HEK293 (cell line): ENCODE measurements around the gene C19orf33.

ENCODE experiments used
- CTCF ChIA-PET: fragments of 350-600 bp; formaldehyde crosslinking; extraction: SDS; loops from one replicate; lab custom pipeline; 2021; ENCODE audit warnings: antibody characterized with exemption; lab: Yijun Ruan, JAX
- POLR2A ChIA-PET: fragments of 300-600 bp; formaldehyde crosslinking; extraction: SDS; loops from one replicate; lab custom pipeline; 2020; ENCODE audit warnings: antibody characterized with exemption, inconsistent platforms; lab: Yijun Ruan, JAX
- H3K27ac ChIP-seq: fragments of 200-500 bp; sonication (Bioruptor generic); 2 replicates; pipeline ENCODE4 v1.5.1; 2014; ENCODE audit warnings: low read depth, low read length, control low read depth, inconsistent platforms; ENCODE audit errors: extremely low read depth
- H3K36me3 ChIP-seq, 2 experiments: fragments of 200-500 bp in 1 of 2; sonication (Bioruptor generic) in 1 of 2; 1 replicate in 1 of 2; 2 replicates in 1 of 2; pipeline ENCODE4 v1.5.1; 2014 to 2017; ENCODE audit warnings: inconsistent platforms in 2 of 2, low read length in 2 of 2; ENCODE audit not compliant: control insufficient read depth in 2 of 2, insufficient read depth in 1 of 2
- H3K4me1 ChIP-seq: fragments of 200-500 bp; sonication (Bioruptor generic); 2 replicates; pipeline ENCODE4 v1.5.1; 2014; ENCODE audit warnings: mild to moderate bottlenecking, low read length, inconsistent platforms; ENCODE audit not compliant: control insufficient read depth, insufficient read depth
- H3K4me3 ChIP-seq: 2 replicates; pipeline ENCODE4 v1.5.1; 2011; ENCODE audit warnings: low read depth, mild to moderate bottlenecking, control low read depth, low read length, moderate library complexity
- H3K9me3 ChIP-seq: fragments of 200-500 bp; sonication (Bioruptor generic); 2 replicates; pipeline ENCODE4 v1.5.1; 2014; ENCODE audit warnings: low read depth, low read length, inconsistent platforms; ENCODE audit not compliant: control insufficient read depth, insufficient read depth
- GLIS1 ChIP-seq: fragments of 450-650 bp; formaldehyde crosslinking; IDR thresholded peaks from 2 replicates; pipeline ENCODE4 v1.5.1; 2016; ENCODE audit warnings: missing biosample characterization, missing genetic modification characterization
- OSR2 ChIP-seq: fragments of 450-650 bp; formaldehyde crosslinking; IDR thresholded peaks from 2 replicates; pipeline ENCODE4 v1.5.1; 2016; ENCODE audit warnings: missing biosample characterization, missing genetic modification characterization
- OVOL3 ChIP-seq: fragments of 450-650 bp; formaldehyde crosslinking; IDR thresholded peaks from 2 replicates; pipeline ENCODE4 v1.5.1; 2016; ENCODE audit warnings: missing biosample characterization, missing genetic modification characterization
- PRDM1 ChIP-seq: fragments of 450-650 bp; formaldehyde crosslinking; IDR thresholded peaks from 2 replicates; pipeline ENCODE4; 2016; ENCODE audit warnings: missing biosample characterization, missing genetic modification characterization
- ZBTB17 ChIP-seq: fragments of 450-650 bp; formaldehyde crosslinking; IDR thresholded peaks from 2 replicates; pipeline ENCODE4 v1.5.1; 2016; ENCODE audit warnings: missing biosample characterization, missing genetic modification characterization
- ZNF335 ChIP-seq: fragments of 450-650 bp; formaldehyde crosslinking; conservative IDR thresholded peaks from 2 replicates; pipeline ENCODE4 v1.5.1; 2016; ENCODE audit warnings: missing biosample characterization, missing genetic modification characterization
- ZNF354C ChIP-seq: fragments of 450-650 bp; formaldehyde crosslinking; IDR thresholded peaks from 2 replicates; pipeline ENCODE4 v1.5.1; 2016; ENCODE audit warnings: missing biosample characterization, missing genetic modification characterization, low read depth, borderline replicate concordance
- ZNF600 ChIP-seq: fragments of 450-650 bp; formaldehyde crosslinking; IDR thresholded peaks from 2 replicates; pipeline ENCODE4 v1.5.1; 2016; ENCODE audit warnings: missing biosample characterization, missing genetic modification characterization
- ZNF670 ChIP-seq: fragments of 450-650 bp; formaldehyde crosslinking; IDR thresholded peaks from 2 replicates; pipeline ENCODE4 v1.5.1; 2016; ENCODE audit warnings: missing biosample characterization, missing genetic modification characterization, low read depth
- ZSCAN16 ChIP-seq: fragments of 450-650 bp; formaldehyde crosslinking; IDR thresholded peaks from 2 replicates; pipeline ENCODE4 v1.5.1; 2016; ENCODE audit warnings: missing biosample characterization, missing genetic modification characterization
- TF ChIP-seq, protein P1 (sequence below): fragments of 450-650 bp; formaldehyde crosslinking; IDR thresholded peaks from 2 replicates; pipeline ENCODE4 v1.5.1; 2016; ENCODE audit warnings: missing biosample characterization, missing genetic modification characterization
- TF ChIP-seq, protein P2 (sequence below): fragments of 450-650 bp; formaldehyde crosslinking; IDR thresholded peaks from 2 replicates; pipeline ENCODE4 v1.5.1; 2016; ENCODE audit warnings: missing biosample characterization, missing genetic modification characterization

The C19orf33 gene

DNA sequence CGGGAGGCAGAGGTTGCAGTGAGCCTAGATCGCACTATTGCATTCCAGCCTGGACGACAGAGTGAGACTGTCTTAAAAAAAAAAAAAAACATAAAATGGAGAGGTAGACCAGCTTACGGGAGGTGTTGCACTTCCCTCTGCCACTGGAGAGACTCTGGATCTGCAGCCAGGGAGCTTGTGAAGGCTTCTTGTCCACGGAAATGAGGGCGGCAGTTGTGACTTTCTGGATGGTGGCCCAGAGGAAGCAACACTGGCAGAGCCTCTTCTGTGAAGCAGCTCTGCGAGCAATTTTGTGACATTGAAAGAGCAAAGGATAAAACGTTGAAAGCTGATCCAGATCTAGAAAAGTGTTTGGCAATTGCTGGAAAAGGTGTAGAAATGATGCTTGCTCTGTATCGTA lies 29.3 kb upstream of the C19orf33 start:
- no peaks in the 10 kb centered on the region; the same call in 1 of the 2 replicates for H3K9me3 ChIP-seq
- H3K4me1 ChIP-seq = peaks cover 20% of the 10 kb centered on the region
- H3K36me3 ChIP-seq = peaks cover 0 to 18% of the 10 kb centered on the region in 2 experiments; a peak in 1 of 3 replicates
- no peak overlapping the region for H3K4me3 ChIP-seq
- no peak overlapping the region for H3K27ac ChIP-seq
- TF ChIP-seq ZNF600 (tag by site-specific recombination) (0 out of 2 replicates have a peak, but pooled peaks have one; percentile 23), ZBTB17 (tag by site-specific recombination) (0 out of 2 replicates have a peak, but pooled peaks have one; percentile 34), ZNF354C (no peak)
- CTCF ChIA-PET = interaction anchor here (1.1 to 1.5 kb wide), 3 partner anchors 8 to 10 kb away, joined by 4 to 6 read pairs (median 4); no protein-coding TSS in a partner anchor
- POLR2A ChIA-PET = interaction anchor here (0.6 to 3.9 kb wide), 3 partner anchors 9 to 30 kb away, joined by 3 to 26 read pairs (median 5); partner anchors contain the start of gene SPINT2

DNA sequence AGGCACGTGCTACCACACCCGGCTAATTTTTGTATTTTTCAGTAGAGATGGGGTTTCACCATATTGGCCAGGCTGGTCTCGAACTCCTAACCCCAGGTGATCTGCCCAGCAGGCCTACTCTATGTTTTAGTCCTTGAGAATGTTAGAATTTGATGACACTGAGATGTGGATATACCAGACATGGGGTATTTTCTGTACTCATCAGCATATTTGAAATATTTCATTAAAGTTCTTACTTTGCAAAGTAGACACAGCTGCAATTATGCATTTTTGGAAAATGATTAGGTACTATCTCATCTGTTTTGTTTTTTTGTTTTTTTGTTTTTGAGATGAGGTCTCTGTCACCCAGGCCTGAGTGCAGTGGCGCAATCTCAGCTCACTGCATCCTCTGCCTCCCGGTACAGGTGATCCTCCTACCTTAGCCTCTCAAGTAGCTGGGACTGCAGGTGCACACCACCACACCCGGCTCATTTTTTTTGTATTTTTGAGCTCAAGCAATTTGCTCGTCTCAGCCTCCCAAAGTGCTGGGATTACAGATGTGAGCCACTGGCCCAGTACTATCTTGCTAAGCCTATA lies 27.0 kb upstream of the C19orf33 start:
- no peak overlapping the region for H3K4me3 ChIP-seq
- peaks cover 13% of the 10 kb centered on the region for H3K4me1 ChIP-seq
- TF ChIP-seq ZSCAN16 (tag by site-specific recombination) (0 out of 2 replicates have a peak, but pooled peaks have one; percentile 13), ZNF670 (tag by site-specific recombination) (no peak), OSR2 (0 out of 2 replicates have a peak, but pooled peaks have one; percentile 9), GLIS1 (tag by site-specific recombination) (no peak), OVOL3 (tag by site-specific recombination) (peak; percentile 9; the same call in 1 of the 2 replicates)
- TF ChIP-seq, protein P1, sequence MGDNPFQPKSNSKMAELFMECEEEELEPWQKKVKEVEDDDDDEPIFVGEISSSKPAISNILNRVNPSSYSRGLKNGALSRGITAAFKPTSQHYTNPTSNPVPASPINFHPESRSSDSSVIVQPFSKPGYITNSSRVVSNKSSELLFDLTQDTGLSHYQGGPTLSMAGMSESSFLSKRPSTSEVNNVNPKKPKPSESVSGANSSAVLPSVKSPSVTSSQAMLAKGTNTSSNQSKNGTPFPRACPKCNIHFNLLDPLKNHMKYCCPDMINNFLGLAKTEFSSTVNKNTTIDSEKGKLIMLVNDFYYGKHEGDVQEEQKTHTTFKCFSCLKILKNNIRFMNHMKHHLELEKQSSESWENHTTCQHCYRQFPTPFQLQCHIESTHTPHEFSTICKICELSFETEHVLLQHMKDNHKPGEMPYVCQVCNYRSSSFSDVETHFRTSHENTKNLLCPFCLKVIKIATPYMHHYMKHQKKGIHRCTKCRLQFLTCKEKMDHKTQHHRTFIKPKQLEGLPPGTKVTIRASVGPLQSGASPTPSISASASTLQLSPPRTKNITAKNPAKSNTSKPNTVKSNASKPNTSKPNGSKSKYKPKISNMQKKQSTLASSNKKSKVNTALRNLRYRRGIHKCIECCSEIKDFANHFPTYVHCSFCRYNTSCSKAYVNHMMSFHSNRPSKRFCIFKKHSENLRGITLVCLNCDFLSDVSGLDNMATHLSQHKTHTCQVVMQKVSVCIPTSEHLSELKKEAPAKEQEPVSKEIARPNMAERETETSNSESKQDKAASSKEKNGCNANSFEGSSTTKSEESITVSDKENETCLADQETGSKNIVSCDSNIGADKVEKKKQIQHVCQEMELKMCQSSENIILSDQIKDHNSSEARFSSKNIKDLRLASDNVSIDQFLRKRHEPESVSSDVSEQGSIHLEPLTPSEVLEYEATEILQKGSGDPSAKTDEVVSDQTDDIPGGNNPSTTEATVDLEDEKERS (tag by site-specific recombination) = 0 out of 2 replicates have a peak, but pooled peaks have one; percentile 66
- CTCF ChIA-PET = interaction anchor here (0.6 to 1.2 kb wide), 4 partner anchors 11 to 34 kb away, joined by 3 to 8 read pairs (median 4); no protein-coding TSS in a partner anchor
- POLR2A ChIA-PET = interaction anchor here (0.6 to 3.9 kb wide), 3 partner anchors 11 to 44 kb away, joined by 3 to 26 read pairs (median 4); partner anchors contain the start of gene SPINT2
- H3K27ac ChIP-seq = no peak overlapping the region
- no peaks in the 10 kb centered on the region; the same call in 1 of the 2 replicates for H3K9me3 ChIP-seq
- peaks cover 6 to 18% of the 10 kb centered on the region in 2 experiments; a peak in 2 of 3 replicates for H3K36me3 ChIP-seq

DNA sequence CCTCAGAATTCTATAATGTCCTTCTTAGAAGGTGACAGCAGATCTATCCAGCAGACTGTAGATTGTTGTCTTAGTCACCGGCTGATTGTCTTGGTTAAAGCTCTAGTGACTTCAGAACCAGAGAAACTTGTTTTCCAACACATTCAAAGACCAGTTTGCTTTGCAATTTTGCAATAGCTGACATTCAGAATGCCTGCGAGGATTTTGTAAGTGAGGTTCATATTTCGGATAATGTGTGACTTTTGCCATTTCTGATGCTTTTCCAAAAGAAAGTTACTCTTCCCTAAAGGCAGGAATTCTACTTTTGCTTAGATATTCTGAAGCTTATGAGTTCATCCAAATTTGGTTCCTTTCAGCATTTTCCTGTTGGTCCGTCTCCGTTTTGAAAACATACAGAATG lies 26.5 kb upstream of the C19orf33 start:
- H3K4me1 ChIP-seq = peaks cover 13% of the 10 kb centered on the region
- peak overlapping the region; percentile 50; the same call in 1 of the 2 replicates for H3K27ac ChIP-seq
- TF ChIP-seq, protein P2, sequence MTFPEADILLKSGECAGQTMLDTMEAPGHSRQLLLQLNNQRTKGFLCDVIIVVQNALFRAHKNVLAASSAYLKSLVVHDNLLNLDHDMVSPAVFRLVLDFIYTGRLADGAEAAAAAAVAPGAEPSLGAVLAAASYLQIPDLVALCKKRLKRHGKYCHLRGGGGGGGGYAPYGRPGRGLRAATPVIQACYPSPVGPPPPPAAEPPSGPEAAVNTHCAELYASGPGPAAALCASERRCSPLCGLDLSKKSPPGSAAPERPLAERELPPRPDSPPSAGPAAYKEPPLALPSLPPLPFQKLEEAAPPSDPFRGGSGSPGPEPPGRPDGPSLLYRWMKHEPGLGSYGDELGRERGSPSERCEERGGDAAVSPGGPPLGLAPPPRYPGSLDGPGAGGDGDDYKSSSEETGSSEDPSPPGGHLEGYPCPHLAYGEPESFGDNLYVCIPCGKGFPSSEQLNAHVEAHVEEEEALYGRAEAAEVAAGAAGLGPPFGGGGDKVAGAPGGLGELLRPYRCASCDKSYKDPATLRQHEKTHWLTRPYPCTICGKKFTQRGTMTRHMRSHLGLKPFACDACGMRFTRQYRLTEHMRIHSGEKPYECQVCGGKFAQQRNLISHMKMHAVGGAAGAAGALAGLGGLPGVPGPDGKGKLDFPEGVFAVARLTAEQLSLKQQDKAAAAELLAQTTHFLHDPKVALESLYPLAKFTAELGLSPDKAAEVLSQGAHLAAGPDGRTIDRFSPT (tag by site-specific recombination) = no peak
- peak; percentile 91 for TF ChIP-seq PRDM1 (tag by site-specific recombination)
- no peak for TF ChIP-seq OSR2
- 0 out of 2 replicates have a peak, but pooled peaks have one; percentile 27 for TF ChIP-seq ZNF335 (tag by site-specific recombination)
- H3K9me3 ChIP-seq = no peaks in the 10 kb centered on the region; the same call in 1 of the 2 replicates
- H3K4me3 ChIP-seq = no peak overlapping the region
- CTCF ChIA-PET = interaction anchor here (0.6 to 0.9 kb wide), 3 partner anchors 30 to 34 kb away, joined by 3 to 8 read pairs (median 4); no protein-coding TSS in a partner anchor
- peaks cover 6 to 18% of the 10 kb centered on the region in 2 experiments; a peak in 2 of 3 replicates for H3K36me3 ChIP-seq
- POLR2A ChIA-PET = interaction anchor here (0.6 to 3.9 kb wide), 3 partner anchors 12 to 43 kb away, joined by 3 to 26 read pairs (median 4); partner anchors contain the start of gene SPINT2
